Prostate gland (tissue), 2 donors: ENCODE measurements around the gene C4orf50.

Experiments used
- POLR2A ChIP-seq: fragments of 450-650 bp; IDR thresholded peaks from one replicate; pipeline ENCODE4 v1.6.1; 2016; ENCODE audit warnings: antibody characterized with exemption, mild to moderate bottlenecking
- TF ChIP-seq, protein P1 (sequence below), 4 experiments: fragments of 200-600 bp in 2 of 4; fragments of 450-650 bp in 2 of 4; sonication (generic) in 2 of 4; IDR thresholded peaks; 1 replicate in 3 of 4; 2 replicates in 1 of 4; pipeline ENCODE4 v1.5.1; 2016 to 2019; ENCODE audit warnings: antibody characterized with exemption in 4 of 4, mild to moderate bottlenecking in 2 of 4, moderate library complexity in 2 of 4

GRCh38 chr4:5887011-5887360 is 131.2 kb downstream of the C4orf50 start:
- TF ChIP-seq, protein P1, sequence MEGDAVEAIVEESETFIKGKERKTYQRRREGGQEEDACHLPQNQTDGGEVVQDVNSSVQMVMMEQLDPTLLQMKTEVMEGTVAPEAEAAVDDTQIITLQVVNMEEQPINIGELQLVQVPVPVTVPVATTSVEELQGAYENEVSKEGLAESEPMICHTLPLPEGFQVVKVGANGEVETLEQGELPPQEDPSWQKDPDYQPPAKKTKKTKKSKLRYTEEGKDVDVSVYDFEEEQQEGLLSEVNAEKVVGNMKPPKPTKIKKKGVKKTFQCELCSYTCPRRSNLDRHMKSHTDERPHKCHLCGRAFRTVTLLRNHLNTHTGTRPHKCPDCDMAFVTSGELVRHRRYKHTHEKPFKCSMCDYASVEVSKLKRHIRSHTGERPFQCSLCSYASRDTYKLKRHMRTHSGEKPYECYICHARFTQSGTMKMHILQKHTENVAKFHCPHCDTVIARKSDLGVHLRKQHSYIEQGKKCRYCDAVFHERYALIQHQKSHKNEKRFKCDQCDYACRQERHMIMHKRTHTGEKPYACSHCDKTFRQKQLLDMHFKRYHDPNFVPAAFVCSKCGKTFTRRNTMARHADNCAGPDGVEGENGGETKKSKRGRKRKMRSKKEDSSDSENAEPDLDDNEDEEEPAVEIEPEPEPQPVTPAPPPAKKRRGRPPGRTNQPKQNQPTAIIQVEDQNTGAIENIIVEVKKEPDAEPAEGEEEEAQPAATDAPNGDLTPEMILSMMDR (IDR thresholded peaks at IDR 0.05): no peak
- TF ChIP-seq POLR2A: no peak
